BLaER1 treated with 17β-estradiol and CSF1 and Interleukin-3, amounts not matched to agents 10 nM and 100 nM (cell line): Measurements from ENCODE around the gene HSPA5.
"Not testable (repeated sequence)": the region's sequence is repeated elsewhere in the genome, so short reads cannot be mapped to it uniquely, and the experiment has no call there.

Experiments used
- H3K27ac ChIP-seq, 11 experiments: shearing (Covaris generic); formaldehyde crosslinking; 2 replicates each; pipeline ENCODE4 v1.8.1; 2022
- H3K27me3 ChIP-seq, 11 experiments: shearing (Covaris generic); formaldehyde crosslinking; 2 replicates each; pipeline ENCODE4 v1.8.1; 2022
- H3K36me3 ChIP-seq, 11 experiments: shearing (Covaris generic); formaldehyde crosslinking; 2 replicates each; pipeline ENCODE4 v1.8.1; 2022
- H3K4me1 ChIP-seq, 10 experiments: shearing (Covaris generic); formaldehyde crosslinking; 2 replicates each; pipeline ENCODE4 v1.8.1; 2022
- H3K4me2 ChIP-seq, 11 experiments: shearing (Covaris generic); formaldehyde crosslinking; 2 replicates each; pipeline ENCODE4 v1.8.1; 2022
- H3K4me3 ChIP-seq, 10 experiments: shearing (Covaris generic); formaldehyde crosslinking; 2 replicates each; pipeline ENCODE4 v1.8.1; 2022
- H3K9ac ChIP-seq, 11 experiments: shearing (Covaris generic); formaldehyde crosslinking; 2 replicates each; pipeline ENCODE4 v1.8.1; 2022
- H3K9me3 ChIP-seq, 11 experiments: shearing (Covaris generic); formaldehyde crosslinking; replicated peaks in 1 of 11; 2 replicates each; pipeline ENCODE4 v1.8.1; 2022
- H4K20me1 ChIP-seq, 11 experiments: shearing (Covaris generic); formaldehyde crosslinking; 2 replicates each; pipeline ENCODE4 v1.8.1; 2022
- Cebpa-rat ChIP-seq, 11 experiments: shearing (Covaris generic); IDR thresholded peaks; 2 replicates each; pipeline ENCODE4 v1.8.1; 2022

HSPA5 gene

DNA sequence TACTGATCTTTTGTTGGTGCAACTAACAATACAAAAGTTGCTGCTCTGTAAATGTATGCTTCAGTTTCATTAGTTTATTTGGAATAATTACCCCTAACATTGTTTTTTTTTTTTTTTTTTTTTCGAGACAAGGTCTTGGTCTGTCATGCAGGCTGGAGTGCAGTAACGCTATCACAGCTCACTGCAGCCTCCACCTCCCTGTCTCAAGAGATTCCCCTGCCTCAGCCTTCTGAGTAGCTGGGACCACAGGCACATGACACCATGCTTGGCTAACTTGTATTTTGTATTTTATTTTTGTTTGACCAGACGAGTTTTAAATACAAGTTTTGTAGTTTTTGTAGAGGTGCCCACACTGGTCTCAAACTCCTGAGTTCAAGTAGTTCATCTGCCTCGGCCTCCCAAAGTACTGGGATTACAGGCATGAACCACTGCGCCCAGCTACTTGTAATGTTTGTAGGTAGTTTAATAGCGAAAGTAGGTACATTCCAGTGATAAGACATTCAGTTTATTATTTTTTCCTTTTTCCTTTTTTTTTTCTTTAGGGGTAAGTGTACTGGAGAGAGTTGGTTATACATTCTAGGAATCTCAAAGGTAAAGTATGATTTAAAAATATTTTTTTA lies 27.4 kb upstream of the HSPA5 start:
- no peaks in the 10 kb centered on the region for H3K9me3 ChIP-seq
- peaks cover 34 to 59% (median 40%) of the 10 kb centered on the region in 10 experiments for H3K4me1 ChIP-seq
- H3K27me3 ChIP-seq = no peaks in the 10 kb centered on the region
- no peak overlapping the region; a peak in 1 of 20 replicates for H3K4me3 ChIP-seq
- H4K20me1 ChIP-seq = peaks cover 44 to 98% (median 82%) of the 10 kb centered on the region in 11 experiments; a peak in 19 of 22 replicates
- peak overlapping the region in 3 of 11 experiments; percentile 13 to 46 (median 15); a peak in 3 of 22 replicates for H3K27ac ChIP-seq
- H3K4me2 ChIP-seq = peak overlapping the region; percentile 2 to 75 (median 58); a peak in 20 of 22 replicates
- TF ChIP-seq Cebpa-rat (IDR thresholded peaks at IDR 0.05) = no peak
- H3K36me3 ChIP-seq = peaks cover 36 to 88% (median 61%) of the 10 kb centered on the region in 11 experiments
- peak overlapping the region in 6 of 11 experiments; percentile 39 to 61 (median 54); a peak in 10 of 22 replicates for H3K9ac ChIP-seq

DNA sequence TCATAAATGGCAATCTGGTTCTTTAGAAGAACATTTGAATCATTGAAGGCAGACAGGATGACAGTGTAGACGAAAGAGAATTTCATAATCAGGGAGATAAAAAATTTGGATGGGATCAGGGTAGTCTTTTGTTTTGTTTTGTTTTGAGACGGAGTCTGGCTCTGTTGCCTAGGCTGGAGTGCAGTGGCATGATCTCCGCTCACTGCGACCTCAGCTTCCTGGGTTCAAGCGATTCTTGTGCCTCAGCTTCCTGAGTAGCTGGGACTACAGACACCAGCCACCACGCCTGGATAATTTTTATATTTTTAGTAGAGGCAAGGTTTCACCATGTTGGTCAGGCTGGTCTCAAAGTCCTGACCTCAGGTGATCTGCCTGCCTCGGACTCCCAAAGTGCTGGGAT lies 22.9 kb upstream of the HSPA5 start:
- H3K9ac ChIP-seq = peak overlapping the region; percentile 6 to 98 (median 92); a peak in 21 of 22 replicates
- H3K4me2 ChIP-seq = peak overlapping the region; percentile 78 to 96 (median 88)

DNA sequence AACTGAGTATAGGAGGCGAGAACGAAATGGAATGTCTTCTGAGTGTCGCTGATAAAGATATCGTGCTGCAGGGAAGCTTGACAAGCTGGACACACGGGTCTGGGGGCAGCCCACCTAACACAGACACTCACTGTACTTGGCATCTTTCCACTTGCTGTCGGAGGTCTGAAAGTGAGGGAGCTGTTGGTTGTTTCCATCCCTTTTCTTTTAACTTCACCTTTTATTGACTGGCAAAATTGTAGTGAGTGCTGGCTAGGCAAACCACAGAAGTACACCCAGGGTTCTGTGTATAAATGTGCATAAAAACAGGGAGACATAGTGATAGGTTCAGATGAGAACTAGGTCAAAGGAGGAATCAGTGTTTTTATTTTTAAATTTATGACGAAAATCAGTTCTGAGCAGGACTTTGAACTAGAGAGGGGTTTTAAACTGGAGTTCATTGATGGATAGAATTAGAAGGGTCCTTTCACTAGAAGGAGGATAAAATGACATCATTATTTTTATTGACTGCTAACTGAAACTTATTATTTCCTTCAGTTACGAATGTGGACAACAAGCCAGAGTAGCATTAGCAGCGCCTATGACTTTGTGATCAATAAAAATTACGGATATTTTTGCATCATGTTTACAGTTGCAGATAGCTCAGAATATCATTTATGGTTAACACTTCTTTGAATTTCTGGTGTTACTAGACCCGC lies 21.3 kb upstream of the HSPA5 start:
- TF ChIP-seq Cebpa-rat (IDR thresholded peaks at IDR 0.05) = no peak
- Histone ChIP-seq H3K9me3 (0 out of 22 replicates have a peak, but pooled peaks cover 0 to 6% (median 0%) of the 10 kb centered on the region in 11 experiments), H3K9ac (peak overlapping the region; percentile 88 to 98 (median 94)), H3K27me3 (no peaks in the 10 kb centered on the region), H3K4me3 (peak overlapping the region; percentile 85 to 100 (median 96)), H3K27ac (peak overlapping the region; percentile 82 to 94 (median 91)), H3K4me2 (peak overlapping the region; percentile 78 to 96 (median 88)), H3K4me1 (peaks cover 41 to 68% (median 54%) of the 10 kb centered on the region in 10 experiments), H3K36me3 (peaks cover 17 to 37% (median 27%) of the 10 kb centered on the region in 11 experiments; a peak in 21 of 22 replicates), H4K20me1 (peaks cover 6 to 51% (median 37%) of the 10 kb centered on the region in 11 experiments; a peak in 17 of 22 replicates)

More for the DNA sequence above, 22.9 kb upstream of the HSPA5 start:
- peaks cover 21 to 67% (median 52%) of the 10 kb centered on the region in 11 experiments; a peak in 19 of 22 replicates for H4K20me1 ChIP-seq
- H3K9me3 ChIP-seq, H3K27me3 ChIP-seq: not testable (repeated sequence)
- peak overlapping the region in 10 of 11 experiments; percentile 43 to 94 (median 66); a peak in 20 of 22 replicates for H3K27ac ChIP-seq
- peaks cover 19 to 48% (median 34%) of the 10 kb centered on the region in 11 experiments for H3K36me3 ChIP-seq
- H3K4me3 ChIP-seq = peak overlapping the region; percentile 39 to 100 (median 92); a peak in 18 of 20 replicates
- H3K4me1 ChIP-seq = peaks cover 50 to 65% (median 61%) of the 10 kb centered on the region in 10 experiments

DNA sequence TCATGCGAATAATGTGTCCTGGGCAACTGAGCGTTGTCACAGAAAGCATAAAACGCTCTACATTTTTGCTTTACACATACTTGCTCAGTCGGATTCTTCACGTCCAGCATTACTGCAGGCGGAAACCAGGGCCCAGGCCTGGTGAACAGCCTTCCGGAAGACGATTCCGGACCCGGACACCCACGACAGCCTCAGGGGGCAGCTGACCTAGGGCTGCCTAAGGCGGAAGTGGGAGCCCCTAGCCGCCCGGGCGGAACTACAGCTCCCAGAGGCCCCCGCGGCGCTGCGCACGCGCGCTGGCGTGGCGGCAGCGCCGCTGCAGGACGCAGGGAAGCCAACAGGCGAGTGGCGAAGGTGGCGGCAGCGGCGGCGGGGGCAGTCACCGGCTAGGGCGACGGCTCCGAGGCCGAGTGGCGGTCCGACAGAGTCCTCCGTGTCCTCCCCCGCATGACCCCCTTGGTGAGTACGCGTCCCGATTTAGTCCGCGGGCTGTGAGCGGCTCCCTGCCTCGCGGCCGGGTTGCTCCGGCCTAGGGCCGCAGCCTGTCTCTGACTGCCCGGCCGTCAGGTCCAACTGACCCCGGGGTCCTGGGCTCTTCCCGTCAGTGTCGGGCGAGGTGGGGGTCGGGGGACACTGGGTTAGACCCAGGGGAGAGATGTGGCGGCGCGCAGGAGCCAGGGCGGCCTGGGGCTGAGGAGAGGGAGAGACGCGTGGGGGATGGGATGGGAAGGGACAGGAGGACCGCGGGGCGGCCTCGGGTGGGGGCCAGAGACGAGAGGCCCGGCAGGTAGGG lies 20.6 kb upstream of the HSPA5 start, which contains the start of gene GAPVD1:
Gene GAPVD1, plus strand, starts transcription at position 326 of the 793 bp plus-strand sequence. CDS start 37,096 bp downstream, outside the sequence.
- H3K9ac ChIP-seq = peak within 1 kb of the TSS; percentile 88 to 98 (median 94)
- H3K27me3 ChIP-seq = no peaks in the 10 kb centered on the region
- peak within 1 kb of the TSS; percentile 78 to 96 (median 88) for H3K4me2 ChIP-seq
- H3K27ac ChIP-seq = peak within 1 kb of the TSS; percentile 82 to 94 (median 91)
- peaks cover 6 to 44% (median 29%) of the 10 kb centered on the region in 11 experiments; a peak in 14 of 22 replicates for H4K20me1 ChIP-seq
- no peak for TF ChIP-seq Cebpa-rat (IDR thresholded peaks at IDR 0.05)
- H3K9me3 ChIP-seq = 0 out of 22 replicates have a peak, but pooled peaks cover 0 to 6% (median 0%) of the 10 kb centered on the region in 11 experiments
- peak within 1 kb of the TSS; percentile 85 to 100 (median 96) for H3K4me3 ChIP-seq
- H3K36me3 ChIP-seq = peaks cover 9 to 30% (median 20%) of the 10 kb centered on the region in 11 experiments; a peak in 21 of 22 replicates
- H3K4me1 ChIP-seq = peaks cover 39 to 69% (median 54%) of the 10 kb centered on the region in 10 experiments

DNA sequence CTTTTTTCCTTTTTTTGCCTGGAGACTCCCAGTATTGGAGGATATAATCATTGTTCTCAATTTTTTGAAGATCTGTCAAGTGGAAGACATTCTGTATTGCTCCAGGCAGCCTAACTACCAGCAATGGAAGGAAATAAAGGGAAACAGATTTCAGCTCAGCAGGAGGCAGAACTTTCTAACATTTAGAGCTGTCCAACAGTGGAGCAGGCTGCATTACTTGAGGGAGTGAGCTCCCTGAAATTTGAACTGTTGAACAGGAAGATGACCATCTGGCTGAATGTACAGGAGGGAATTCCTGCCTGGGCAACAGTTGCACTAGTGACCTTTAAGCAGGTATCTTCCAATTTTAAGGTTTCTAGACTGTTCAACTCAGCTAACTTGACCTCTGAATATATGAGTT lies 19.4 kb upstream of the HSPA5 start:
- Histone ChIP-seq H4K20me1 (peaks cover 6 to 34% (median 26%) of the 10 kb centered on the region in 11 experiments; a peak in 13 of 22 replicates), H3K27ac (peak overlapping the region in 10 of 11 experiments; percentile 82 to 94 (median 90); a peak in 18 of 22 replicates), H3K4me3 (no peak overlapping the region; a peak in 2 of 20 replicates), H3K4me2 (peak overlapping the region; percentile 57 to 95 (median 84); a peak in 14 of 22 replicates), H3K27me3 (no peaks in the 10 kb centered on the region), H3K9ac (peak overlapping the region in 3 of 11 experiments; percentile 21 to 94 (median 88); a peak in 2 of 22 replicates), H3K9me3 (0 out of 22 replicates have a peak, but pooled peaks cover 0 to 6% (median 0%) of the 10 kb centered on the region in 11 experiments), H3K4me1 (peaks cover 39 to 69% (median 54%) of the 10 kb centered on the region in 10 experiments), H3K36me3 (peaks cover 5 to 20% (median 9%) of the 10 kb centered on the region in 11 experiments; a peak in 17 of 22 replicates)
- TF ChIP-seq Cebpa-rat (IDR thresholded peaks at IDR 0.05) = no peak

DNA sequence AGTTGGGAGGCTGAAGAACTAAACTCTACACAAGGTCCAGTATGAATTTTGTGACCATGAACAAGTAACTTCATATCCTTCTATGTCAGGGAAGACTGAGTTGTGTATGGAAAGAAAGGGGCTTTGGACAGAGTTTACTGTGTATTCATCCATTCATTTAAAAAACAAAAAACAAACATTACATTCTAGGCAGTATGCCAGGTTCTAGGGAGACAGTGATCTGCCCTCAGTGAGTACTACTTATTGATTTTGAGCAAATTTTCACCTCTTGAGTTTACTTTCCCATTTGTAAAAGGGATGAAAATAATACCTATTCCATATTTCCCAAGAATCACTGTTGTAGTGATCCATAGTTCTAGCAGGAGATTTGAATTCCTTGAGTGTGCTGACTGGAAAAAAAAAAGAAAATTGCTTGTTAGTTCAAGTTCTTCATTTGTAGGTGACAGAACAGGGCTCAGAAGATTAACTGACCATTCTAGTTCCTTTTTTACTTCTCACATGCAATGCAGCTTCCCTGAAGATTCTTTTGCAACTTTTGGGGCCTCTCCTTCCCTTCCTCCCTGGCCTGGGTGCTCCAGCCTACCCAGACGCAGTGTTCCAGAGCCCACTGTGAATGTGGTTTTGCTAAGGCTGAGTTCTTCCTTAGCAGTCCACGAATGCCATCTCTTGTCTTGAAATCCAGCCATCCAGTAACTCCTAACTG lies 17.8 kb upstream of the HSPA5 start:
- no peaks in the 10 kb centered on the region for H3K27me3 ChIP-seq
- H3K4me1 ChIP-seq = peaks cover 25 to 55% (median 40%) of the 10 kb centered on the region in 10 experiments
- peaks cover 6 to 22% (median 16%) of the 10 kb centered on the region in 11 experiments; a peak in 10 of 22 replicates for H4K20me1 ChIP-seq
- TF ChIP-seq Cebpa-rat (IDR thresholded peaks at IDR 0.05) = 0 out of 22 replicates have a peak, but pooled peaks of 2 of the 11 experiments have one; percentile 21 to 29
- peak overlapping the region in 8 of 11 experiments; percentile 16 to 87 (median 59); a peak in 16 of 22 replicates for H3K4me2 ChIP-seq
- H3K27ac ChIP-seq = peak overlapping the region in 7 of 11 experiments; percentile 34 to 93 (median 77); a peak in 13 of 22 replicates
- H3K9ac ChIP-seq = peak overlapping the region in 7 of 11 experiments; percentile 13 to 69 (median 56); a peak in 12 of 22 replicates
- 0 out of 22 replicates have a peak, but pooled peaks cover 0 to 6% (median 0%) of the 10 kb centered on the region in 11 experiments for H3K9me3 ChIP-seq
- no peak overlapping the region for H3K4me3 ChIP-seq
- peaks cover 0 to 9% (median 0%) of the 10 kb centered on the region in 11 experiments; a peak in 5 of 22 replicates for H3K36me3 ChIP-seq

DNA sequence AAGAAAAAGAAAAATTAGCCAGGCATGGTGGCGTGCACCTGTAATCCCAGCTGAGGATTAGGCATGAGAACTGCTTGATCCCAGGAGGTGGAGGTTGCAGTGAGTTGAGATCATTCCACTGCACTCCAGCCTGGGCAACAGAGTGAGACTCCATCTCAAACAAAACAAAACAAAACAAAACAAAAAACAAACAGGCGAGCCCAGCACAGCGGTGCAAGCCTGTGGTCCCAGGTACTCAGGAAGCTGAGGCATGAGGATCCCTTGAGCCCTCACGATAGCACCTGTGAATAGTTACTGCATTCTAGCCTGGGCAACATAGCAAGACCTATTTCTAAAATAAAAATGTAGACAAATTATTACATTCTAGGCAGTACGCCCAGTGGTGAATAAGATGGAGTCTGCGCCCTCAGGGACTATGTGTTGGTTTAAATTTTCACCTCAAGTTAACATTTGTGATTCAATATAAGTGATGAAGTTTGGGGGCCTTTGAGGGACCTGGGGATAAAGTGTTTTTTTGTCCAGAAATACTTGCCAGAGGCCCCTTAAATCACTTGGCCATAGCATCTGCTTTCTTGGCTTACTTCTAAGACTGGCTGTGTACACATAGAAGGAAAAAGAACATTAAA lies 17.1 kb upstream of the HSPA5 start:
- no peak for TF ChIP-seq Cebpa-rat (IDR thresholded peaks at IDR 0.05)
- Histone ChIP-seq H3K36me3 (peaks cover 0 to 2% (median 0%) of the 10 kb centered on the region in 11 experiments; a peak in 1 of 22 replicates), H3K4me3 (no peak overlapping the region), H3K4me1 (peaks cover 18 to 48% (median 33%) of the 10 kb centered on the region in 10 experiments), H3K9ac (peak overlapping the region in 4 of 11 experiments; percentile 56 to 69 (median 66); a peak in 6 of 22 replicates), H3K27ac (peak overlapping the region in 6 of 11 experiments; percentile 54 to 93 (median 83); a peak in 11 of 22 replicates), H3K4me2 (peak overlapping the region in 5 of 11 experiments; percentile 58 to 87 (median 70); a peak in 10 of 22 replicates), H3K27me3 (no peaks in the 10 kb centered on the region), H3K9me3 (0 out of 22 replicates have a peak, but pooled peaks cover 0 to 6% (median 0%) of the 10 kb centered on the region in 11 experiments), H4K20me1 (peaks cover 0 to 14% (median 9%) of the 10 kb centered on the region in 11 experiments; a peak in 10 of 22 replicates)
